NCI-H226 (cell line): Measurements from ENCODE around the gene CYP2D6.

ENCODE experiments used
- DNase-seq: peaks from one replicate; pipeline ENCODE4 v3.0.0-alpha.2; 2015

CYP2D6 gene

DNA sequence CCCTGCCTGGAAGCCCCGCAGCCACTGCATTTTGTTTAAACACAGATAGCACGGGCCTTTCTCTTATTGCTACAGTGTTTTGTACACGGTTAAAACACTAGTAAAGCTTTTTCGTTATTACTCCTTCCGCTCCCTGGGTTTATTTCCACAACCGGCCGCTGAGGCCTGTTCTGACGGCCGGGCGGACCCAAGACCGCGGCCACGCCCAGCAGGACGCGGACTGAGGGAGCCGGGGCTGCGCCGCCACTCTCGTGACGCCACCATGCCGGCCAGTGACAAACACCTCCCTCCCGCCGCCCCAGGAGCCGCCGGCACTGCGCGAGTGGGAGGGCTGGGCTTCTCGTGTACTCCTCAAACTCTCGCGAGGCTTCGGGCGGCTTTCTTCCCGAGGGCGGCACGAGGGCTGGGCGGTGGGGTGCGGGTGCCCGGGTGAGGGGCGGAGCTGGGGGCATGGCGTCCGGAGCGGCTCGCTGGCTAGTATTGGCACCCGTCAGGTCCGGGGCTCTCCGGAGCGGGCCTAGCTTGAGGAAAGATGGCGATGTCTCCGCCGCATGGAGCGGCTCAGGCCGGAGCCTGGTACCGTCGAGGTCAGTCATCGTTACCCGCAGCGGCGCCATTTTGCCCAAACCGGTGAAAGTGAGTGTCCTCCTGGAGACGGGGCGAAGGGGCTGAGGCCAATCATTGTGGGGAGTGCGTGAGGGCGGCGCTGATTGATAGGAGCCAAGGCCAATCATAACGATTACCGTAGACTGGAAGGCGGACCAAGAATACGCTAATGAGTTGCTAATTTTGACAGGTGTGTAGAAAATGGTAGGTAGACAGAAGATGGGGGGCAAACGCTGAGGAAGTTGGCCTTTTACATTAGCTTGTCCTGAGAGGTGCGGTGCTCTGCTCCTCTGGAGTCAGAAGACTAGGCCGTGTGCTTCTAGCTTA, 51.0 kb downstream of the CYP2D6 start, which contains the start of gene SMDT1:
TSS of gene SMDT1 (plus strand) at position 382 of the 933 bp plus-strand sequence. CDS start at position 451, 69 bp downstream.
- peak; percentile 84 for DNase-seq

DNA sequence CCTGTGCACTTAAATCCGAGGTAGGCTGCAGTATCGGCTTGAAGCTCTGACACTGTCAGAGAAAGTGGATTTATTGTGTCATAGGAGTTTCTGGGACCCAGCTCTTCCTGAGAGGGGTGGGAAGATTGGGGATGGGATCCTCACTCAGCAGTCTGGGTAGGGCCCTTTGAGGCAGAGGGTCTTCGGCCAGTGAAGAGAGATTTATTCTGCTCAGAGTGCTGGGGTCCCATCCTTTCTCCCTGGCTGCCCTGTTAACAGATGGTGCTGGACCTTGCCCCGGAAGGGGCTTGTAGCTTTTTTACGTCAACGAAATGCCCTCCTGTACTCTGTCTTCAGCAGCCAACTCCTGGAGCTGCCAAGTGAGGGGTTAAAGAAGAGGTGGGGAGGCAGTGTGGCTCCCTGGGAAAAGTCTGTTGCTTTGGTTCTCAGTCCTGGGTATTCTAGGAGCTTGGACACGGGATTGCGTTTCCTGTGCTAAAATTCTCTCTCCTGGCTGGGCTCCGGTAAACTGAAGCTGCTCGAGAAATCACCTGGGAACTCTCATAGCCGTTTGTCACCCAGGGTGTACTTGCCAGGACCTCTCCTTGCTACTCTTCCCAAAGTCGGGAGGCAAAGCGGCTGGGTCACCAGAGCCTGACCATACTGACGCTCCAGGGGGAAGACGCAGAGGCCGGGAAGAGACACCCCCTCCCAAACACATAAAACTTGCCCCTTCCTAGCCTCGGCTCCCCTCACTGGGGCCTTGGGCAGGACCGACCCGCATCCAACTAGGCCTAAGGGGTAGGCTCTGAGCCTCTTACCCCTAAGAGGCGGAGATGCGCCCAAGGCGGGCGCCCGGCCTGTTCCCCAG, 51.9 kb downstream of the CYP2D6 start:
- no peak for DNase-seq

DNA sequence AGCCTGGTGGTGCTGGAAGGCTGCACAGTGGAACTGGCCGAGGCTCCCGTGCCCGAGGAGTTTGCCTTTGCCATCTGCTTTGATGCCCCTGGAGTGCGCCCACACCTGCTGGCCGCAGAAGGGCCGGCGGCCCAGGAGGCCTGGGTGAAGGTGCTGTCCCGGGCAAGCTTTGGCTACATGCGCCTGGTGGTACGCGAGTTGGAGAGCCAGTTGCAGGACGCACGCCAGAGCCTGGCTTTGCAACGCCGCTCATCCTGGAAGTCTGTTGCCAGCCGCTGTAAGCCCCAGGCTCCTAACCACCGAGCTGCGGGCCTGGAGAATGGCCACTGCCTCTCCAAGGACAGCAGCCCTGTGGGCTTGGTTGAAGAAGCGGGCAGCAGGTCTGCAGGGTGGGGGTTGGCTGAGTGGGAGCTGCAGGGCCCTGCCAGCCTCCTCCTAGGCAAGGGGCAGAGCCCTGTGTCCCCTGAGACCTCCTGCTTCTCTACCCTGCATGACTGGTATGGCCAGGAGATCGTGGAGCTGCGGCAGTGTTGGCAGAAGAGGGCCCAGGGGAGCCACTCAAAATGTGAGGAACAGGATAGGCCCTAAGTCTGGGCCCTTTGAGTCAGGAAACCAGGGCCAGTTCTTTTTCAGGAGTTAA, 53.0 kb downstream of the CYP2D6 start:
- no peak for DNase-seq

DNA sequence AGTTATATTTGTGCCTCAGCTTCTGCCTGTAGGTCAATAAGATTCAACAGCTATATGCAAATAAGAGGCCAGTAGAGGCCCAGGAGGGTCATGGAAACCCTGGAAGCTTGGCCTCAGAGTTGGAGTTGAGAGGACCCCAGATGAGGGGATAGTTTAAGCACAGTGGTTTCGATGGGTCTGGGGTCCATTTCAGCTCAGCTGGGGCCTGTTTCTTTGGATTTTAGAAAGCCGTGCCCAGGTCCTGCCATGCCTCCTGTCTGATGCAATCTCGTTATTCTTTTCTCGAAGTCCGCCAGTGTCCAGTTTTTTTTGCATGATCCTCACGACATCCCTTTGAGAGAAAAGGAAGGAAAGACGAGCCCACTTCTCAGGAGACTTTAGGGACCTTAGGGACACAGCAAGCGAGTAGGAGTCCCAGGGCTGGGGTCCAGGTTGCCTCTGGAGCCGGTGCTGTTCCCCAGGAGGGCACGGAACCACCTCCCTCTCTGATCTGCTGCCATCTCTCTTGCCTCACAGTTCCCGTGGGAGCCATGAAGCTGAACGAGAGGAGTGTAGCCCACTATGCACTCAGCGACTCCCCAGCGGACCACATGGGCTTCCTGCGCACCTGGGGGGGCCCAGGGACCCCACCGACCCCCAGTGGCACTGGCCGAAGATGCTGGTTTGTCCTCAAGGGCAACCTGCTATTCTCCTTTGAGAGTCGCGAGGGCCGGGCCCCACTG, 53.7 kb downstream of the CYP2D6 start:
- DNase-seq: no peak
